HepG2 (cell line): ENCODE data around the gene PPP1R12B. TPM values are rescaled to one million over a fixed set of nuclear protein-coding genes. Genes with fewer than 3 reads are reported as not detected.

Source experiments
- ATAC-seq: fragments of 200-7000 bp; cut with Tn5 transposase; 3 replicates; pipeline ENCODE4 v1.9.1; 2020; ENCODE audit warnings: mild to moderate bottlenecking, moderate library complexity
- BruUV-seq: library from RNA; stranded (reverse); fragments of 400-500 nt; replicated peaks from 2 replicates; lab custom pipeline; 2021; lab: Mats Ljungman, UMichigan
- CTCF ChIA-PET: fragments of 300-600 bp; formaldehyde crosslinking; extraction: SDS; loops from one replicate; lab custom pipeline; 2021; ENCODE audit warnings: low total read pairs, inconsistent platforms, low intra/inter-chr PET ratio; lab: Yijun Ruan, JAX
- POLR2A ChIA-PET: fragments of 350-600 bp; sonication (Branson Sonifier 250); formaldehyde crosslinking; loops from one replicate; lab custom pipeline; 2020; ENCODE audit warnings: antibody characterized with exemption, inconsistent platforms; lab: Yijun Ruan, JAX
- DNase-seq: peaks from one replicate; pipeline ENCODE4 v3.0.0-alpha.2; 2015; ENCODE audit warnings: low spot score
- FAIRE-seq: peaks from 3 replicates; lab custom pipeline; 2011; peaks lifted over from hg19 to GRCh38; lab: Jason Lieb, UNC
- H2AFZ ChIP-seq: one replicate; pipeline ENCODE4 v1.6.1; 2011; ENCODE audit warnings: low read length, inconsistent platforms
- H3K27ac ChIP-seq: fragments of 300-600 bp; 3 replicates; pipeline ENCODE4 v1.8.0; 2011; ENCODE audit warnings: mixed run types, mild to moderate bottlenecking, mixed read lengths, low read length, inconsistent platforms; ENCODE audit not compliant: insufficient read depth; ENCODE audit errors: extremely low read length
- H3K27me3 ChIP-seq, 2 experiments: fragments of 200-600 bp in 1 of 2; 2 replicates in 1 of 2; 3 replicates in 1 of 2; pipeline versions ENCODE4 v1.6.0 to v1.8.0; 2011; ENCODE audit warnings: low read length in 2 of 2, mild to moderate bottlenecking in 2 of 2, moderate library complexity in 2 of 2, inconsistent platforms in 1 of 2; ENCODE audit not compliant: insufficient read depth in 2 of 2, control insufficient read depth in 1 of 2
- H3K36me3 ChIP-seq, 2 experiments: fragments of 200-600 bp in 1 of 2; replicated peaks in 1 of 2; 2 replicates in 1 of 2; 3 replicates in 1 of 2; pipeline versions ENCODE4 v1.5.1 to v1.8.0; 2011; ENCODE audit warnings: low read length in 2 of 2, inconsistent platforms in 1 of 2; ENCODE audit not compliant: insufficient read depth in 2 of 2, control insufficient read depth in 1 of 2
- H3K4me1 ChIP-seq: 2 replicates; pipeline ENCODE4 v1.5.1; 2012; ENCODE audit warnings: low read length, inconsistent platforms; ENCODE audit not compliant: insufficient read depth
- H3K4me2 ChIP-seq: 2 replicates; pipeline ENCODE4 v1.6.0; 2011; ENCODE audit warnings: low read depth, low read length, inconsistent platforms
- H3K4me3 ChIP-seq, 3 experiments: fragments of 200-600 bp in 1 of 3; sonication (generic), shearing (Covaris generic) in 1 of 3; replicated peaks in 1 of 3; 2 replicates each; pipeline ENCODE4 v1.5.1; 2011 to 2016; ENCODE audit warnings: low read length in 3 of 3, inconsistent platforms in 2 of 3, low read depth in 2 of 3, mild to moderate bottlenecking in 2 of 3, control low read depth in 1 of 3, mixed read lengths in 1 of 3; ENCODE audit not compliant: insufficient read depth in 1 of 3
- H3K79me2 ChIP-seq: one replicate; pipeline ENCODE4 v1.6.1; 2011; ENCODE audit warnings: low read length, inconsistent platforms; ENCODE audit not compliant: insufficient read depth
- H3K9ac ChIP-seq: 2 replicates; pipeline ENCODE4 v1.6.0; 2011; ENCODE audit warnings: mild to moderate bottlenecking, low read depth, low read length, inconsistent platforms; ENCODE audit not compliant: insufficient read depth
- H3K9me3 ChIP-seq: 2 replicates; pipeline ENCODE4 v1.5.1; 2012; ENCODE audit warnings: mild to moderate bottlenecking, low read length
- H4K20me1 ChIP-seq: 2 replicates; pipeline ENCODE4 v1.6.0; 2011; ENCODE audit warnings: inconsistent platforms, mild to moderate bottlenecking, low read length, moderate library complexity; ENCODE audit not compliant: insufficient read depth
- ATF2 ChIP-seq: sonication (generic); formaldehyde crosslinking; IDR thresholded peaks from 2 replicates; pipeline ENCODE4 v1.4.0; 2020; ENCODE audit warnings: missing genetic modification reagents
- BCL6 ChIP-seq: IDR thresholded peaks from 2 replicates; pipeline ENCODE4 v1.6.1; 2016; ENCODE audit warnings: missing genetic modification reagents, missing compliant biosample characterization
- FOXA3 ChIP-seq: IDR thresholded peaks from 2 replicates; pipeline ENCODE4 v1.6.1; 2016; ENCODE audit warnings: missing genetic modification reagents, missing compliant biosample characterization
- KDM4B ChIP-seq: sonication (generic); formaldehyde crosslinking; IDR thresholded peaks from 2 replicates; pipeline ENCODE4 v1.4.0; 2020; ENCODE audit warnings: missing genetic modification reagents
- PATZ1 ChIP-seq: sonication (generic); formaldehyde crosslinking; IDR thresholded peaks from 2 replicates; pipeline ENCODE4 v1.4.0; 2020; ENCODE audit warnings: missing genetic modification reagents
- PAX8 ChIP-seq: sonication (generic); formaldehyde crosslinking; IDR thresholded peaks from 2 replicates; pipeline ENCODE4 v1.8.0; 2022; ENCODE audit warnings: mild to moderate bottlenecking, missing genetic modification reagents, borderline replicate concordance
- POGZ ChIP-seq: sonication (generic); formaldehyde crosslinking; IDR thresholded peaks from 2 replicates; pipeline ENCODE4 v1.4.0; 2020; ENCODE audit warnings: mild to moderate bottlenecking, missing genetic modification reagents
- RFXANK ChIP-seq: IDR thresholded peaks from 2 replicates; pipeline ENCODE4 v1.6.1; 2016
- TCF7L2 ChIP-seq: IDR thresholded peaks from 2 replicates; pipeline ENCODE4 v1.6.1; 2011; ENCODE audit warnings: mild to moderate bottlenecking, low read depth, low read length, moderate library complexity
- THYN1 ChIP-seq: sonication (generic); formaldehyde crosslinking; IDR thresholded peaks from 2 replicates; pipeline ENCODE4 v1.8.1; 2023; ENCODE audit warnings: low read depth, mild to moderate bottlenecking, moderate library complexity, missing genetic modification reagents, borderline replicate concordance
- ZFP91 ChIP-seq: sonication (generic); formaldehyde crosslinking; IDR thresholded peaks from 2 replicates; pipeline ENCODE4 v1.9.0; 2022; ENCODE audit warnings: missing genetic modification reagents, mild to moderate bottlenecking, borderline replicate concordance
- ZNF292 ChIP-seq: sonication (generic); formaldehyde crosslinking; IDR thresholded peaks from 2 replicates; pipeline ENCODE4 v1.8.1; 2022; ENCODE audit warnings: mild to moderate bottlenecking, low read depth, missing genetic modification reagents, borderline replicate concordance
- ZNF460 ChIP-seq: sonication (generic); formaldehyde crosslinking; IDR thresholded peaks from 2 replicates; pipeline ENCODE4 v1.5.1; 2020; ENCODE audit warnings: missing genetic modification reagents, mild to moderate bottlenecking, borderline replicate concordance
- ZNF510 ChIP-seq: sonication (generic); formaldehyde crosslinking; IDR thresholded peaks from 2 replicates; pipeline ENCODE4 v1.4.0; 2020; ENCODE audit warnings: low read depth, mild to moderate bottlenecking, missing genetic modification reagents
- WGBS: methylation state at CpG from one replicate; pipeline ENCODE4 v1.1.6; 2017; ENCODE audit warnings: low lambda C conversion rate; 5-methylcytosine and 5-hydroxymethylcytosine counted together
- in situ Hi-C: cut with HindIII; loops from 2 replicates; pipeline ENCODE4 v1.10.0; 2017; ENCODE audit warnings: low pct_unique_long_range_greater_than_20kb; ENCODE audit not compliant: extremely low pct_ligation_motif_present
- intact Hi-C: fragments of 100-400 bp; cut with micrococcal nuclease; formaldehyde crosslinking; loops from one replicate; pipeline ENCODE4 v1.10.0; 2022; ENCODE audit not compliant: unreplicated experiment
- polyA plus RNA-seq, 8 experiments: library from polyadenylated mRNA; depleted of rRNA in 3 of 8; stranded (reverse) in 7 of 8; unstranded in 1 of 8; fragments of >200 nt; fragmentation: Illumina TruSeq in 4 of 8; extraction: Trizol in 4 of 8; gene quantifications; 2 replicates each; pipeline versions ENCODE4 v1.2.1 to v1.2.3, GENCODE V29; 2011 to 2016; ENCODE audit warnings: low read depth in 4 of 8, missing spikeins in 1 of 8, mixed read lengths in 1 of 8; ENCODE audit not compliant: insufficient read depth in 1 of 8
- total RNA-seq, 5 experiments: library from RNA; depleted of rRNA; stranded (reverse); fragments of >200 nt; fragmentation: Illumina TruSeq; extraction: Trizol; gene quantifications; 2 replicates each; pipeline ENCODE4 v1.2.3, GENCODE V29; 2016; ENCODE audit warnings: low read depth in 1 of 5

The PPP1R12B gene
- total and polyA plus RNA-seq, 2 of the 13 experiments (the other 11 are each of a cell fraction or from before 2014, with no cell fraction given) = 12.0 to 13.6 TPM

GRCh38 chr1:202575918-202576653, 227.6 kb downstream of the PPP1R12B start:
- H3K4me2 ChIP-seq = no peak overlapping the region
- intact Hi-C loops = no loop called here
- POLR2A ChIA-PET = no interaction called here

GRCh38 chr1:202576816-202577215, 228.3 kb downstream of the PPP1R12B start:
- ATAC-seq (peak; percentile 79), DNase-seq (peak; percentile 70), FAIRE-seq (peak; percentile 48)
- peaks cover 22% of the 10 kb centered on the region for H3K4me1 ChIP-seq
- H4K20me1 ChIP-seq = no peaks in the 10 kb centered on the region
- POLR2A ChIA-PET = no interaction called here
- WGBS = 17% methylated on average over 1 of the region's 1 CpG
- no peaks in the 10 kb centered on the region for H3K9me3 ChIP-seq
- H3K36me3 ChIP-seq = peaks cover 2 to 21% of the 10 kb centered on the region in 2 experiments; a peak in 3 of 5 replicates
- no peak overlapping the region for H3K9ac ChIP-seq
- intact Hi-C loops = no loop called here
- H3K27me3 ChIP-seq = no peaks in the 10 kb centered on the region
- H3K27ac ChIP-seq = no peak overlapping the region
- no TSS peak for BruUV-seq
- in situ Hi-C loops = no loop called here
- H3K79me2 ChIP-seq = no peaks in the 10 kb centered on the region
- CTCF ChIA-PET = no interaction called here
- H2AFZ ChIP-seq = no peak overlapping the region
- H3K4me2 ChIP-seq = no peak overlapping the region
- H3K4me3 ChIP-seq = no peak overlapping the region
- peak; percentile 34; the same call in 1 of the 2 replicates for TF ChIP-seq ZNF292 (CRISPR knock-in tag)
- no peak for TF ChIP-seq THYN1
- no peak for TF ChIP-seq PAX8
- peak; percentile 44; the same call in 1 of the 2 replicates for TF ChIP-seq BCL6 (CRISPR knock-in tag)
- no peak for TF ChIP-seq ZNF510 (CRISPR knock-in tag)
- TF ChIP-seq TCF7L2 = no peak
- TF ChIP-seq FOXA3 = peak; percentile 32; the same call in 1 of the 2 replicates
- no peak for TF ChIP-seq ATF2 (CRISPR knock-in tag)
- TF ChIP-seq POGZ = no peak
- peak; percentile 72 for TF ChIP-seq PATZ1 (CRISPR knock-in tag)
- no peak for TF ChIP-seq ZFP91

More at GRCh38 chr1:202575918-202576653, 227.6 kb downstream of the PPP1R12B start:
- 92% methylated on average over 2 of the region's 2 CpGs for WGBS
- ATAC-seq (peak; percentile 23; the same call in 2 of the 3 replicates), FAIRE-seq (no peak), DNase-seq (no peak)
- CTCF ChIA-PET = no interaction called here
- H3K4me1 ChIP-seq = peaks cover 22% of the 10 kb centered on the region
- in situ Hi-C loops = no loop called here
- peaks cover 2 to 19% of the 10 kb centered on the region in 2 experiments; a peak in 3 of 5 replicates for H3K36me3 ChIP-seq
- no peaks in the 10 kb centered on the region for H4K20me1 ChIP-seq
- H3K27me3 ChIP-seq = no peaks in the 10 kb centered on the region
- H3K27ac ChIP-seq = peak overlapping the region; percentile 30
- no peaks in the 10 kb centered on the region for H3K9me3 ChIP-seq
- no peak overlapping the region for H3K4me3 ChIP-seq
- no peak overlapping the region for H2AFZ ChIP-seq
- no TSS peak for BruUV-seq
- no peak overlapping the region for H3K9ac ChIP-seq
- TF ChIP-seq ZNF460 (CRISPR knock-in tag) (no peak), RFXANK (CRISPR knock-in tag) (no peak), KDM4B (no peak)
- H3K79me2 ChIP-seq = no peaks in the 10 kb centered on the region
